ENCODE data around the gene NMD3. TPM values are rescaled to one million over a fixed set of nuclear protein-coding genes. Genes with fewer than 3 reads are reported as not detected.

Gene NMD3
- total and polyA plus RNA-seq, 9 of the 15 experiments (the other 6 are each of a cell fraction or from before 2014, with no cell fraction given): 63.5 to 178 (median 111) TPM

GRCh38 chr3:161220850-161221753 is at the start of gene NMD3 (continued):
- TF ChIP-seq PKNOX1 (IDR thresholded peaks at IDR 0.05) (peak; percentile 60), PHTF2 (CRISPR knock-in tag; IDR thresholded peaks at IDR 0.05) (no peak), ETS1 (conservative IDR thresholded peaks at IDR 0.05; ENCODE audit: control insufficient read depth, low read depth, low read length) (peak; percentile 72; the same call in 1 of the 2 replicates), YY1 (IDR thresholded peaks at IDR 0.05; ENCODE audit: borderline replicate concordance in 1 of 3, control insufficient read depth in 1 of 3, extremely low read depth in 1 of 3, insufficient read depth in 3 of 3, insufficient read length in 1 of 3, insufficient replicate concordance in 2 of 3, low read depth in 1 of 3, low read length in 2 of 3) (peak in 2 of 3 experiments; percentile 47 to 72), ZNF431 (CRISPR knock-in tag; IDR thresholded peaks at IDR 0.05) (peak; percentile 52; the same call in 1 of the 2 replicates), HDAC1 (IDR thresholded peaks at IDR 0.05) (peak in 1 of 2 experiments; percentile 66; a peak in 1 of 4 replicates), RUNX1 (IDR thresholded peaks at IDR 0.05; ENCODE audit: low read depth) (no peak), PHF8 (IDR thresholded peaks at IDR 0.05; ENCODE audit: borderline replicate concordance, low read length) (peak; percentile 95), ERF (CRISPR knock-in tag; IDR thresholded peaks at IDR 0.05) (peak; percentile 50; the same call in 1 of the 2 replicates), HBP1 (CRISPR knock-in tag; IDR thresholded peaks at IDR 0.05) (no peak), PHB2 (IDR thresholded peaks at IDR 0.05; ENCODE audit: low read depth) (no peak), NFIC (IDR thresholded peaks at IDR 0.05) (peak; percentile 35; the same call in 1 of the 2 replicates), POLR2A (conservative IDR thresholded peaks at IDR 0.05) (peak; percentile 94), CGGBP1 (CRISPR knock-in tag; IDR thresholded peaks at IDR 0.05) (no peak), THRB (CRISPR knock-in tag; conservative IDR thresholded peaks at IDR 0.05) (no peak), SAP30 (IDR thresholded peaks at IDR 0.05; ENCODE audit: borderline replicate concordance, insufficient read depth, low read depth, low read length, poor library complexity, severe bottlenecking) (peak; percentile 69), SUPT5H (IDR thresholded peaks at IDR 0.05) (peak; percentile 90)
